GM12892 (cell line): Measurements from ENCODE around the gene CHST13.

ENCODE experiments used
- DNase-seq: peaks from one replicate; pipeline ENCODE4 v3.0.0; 2011; ENCODE audit not compliant: insufficient read length
- FAIRE-seq: peaks from 2 replicates; lab custom pipeline; 2011; peaks lifted over from hg19 to GRCh38; lab: Jason Lieb, UNC
- POLR2A ChIP-seq: IDR thresholded peaks from 2 replicates; pipeline ENCODE4 v1.6.1; 2011; ENCODE audit warnings: low read depth, low read length, control low read depth
- POLR2AphosphoS5 ChIP-seq: IDR thresholded peaks from 2 replicates; pipeline ENCODE4 v1.6.1; 2011; ENCODE audit warnings: low read depth, low read length, control low read depth
- TAF1 ChIP-seq: IDR thresholded peaks from 2 replicates; pipeline ENCODE4 v1.6.1; 2011; ENCODE audit warnings: low read depth, mild to moderate bottlenecking, control low read depth, low read length, borderline replicate concordance

The CHST13 gene

DNA sequence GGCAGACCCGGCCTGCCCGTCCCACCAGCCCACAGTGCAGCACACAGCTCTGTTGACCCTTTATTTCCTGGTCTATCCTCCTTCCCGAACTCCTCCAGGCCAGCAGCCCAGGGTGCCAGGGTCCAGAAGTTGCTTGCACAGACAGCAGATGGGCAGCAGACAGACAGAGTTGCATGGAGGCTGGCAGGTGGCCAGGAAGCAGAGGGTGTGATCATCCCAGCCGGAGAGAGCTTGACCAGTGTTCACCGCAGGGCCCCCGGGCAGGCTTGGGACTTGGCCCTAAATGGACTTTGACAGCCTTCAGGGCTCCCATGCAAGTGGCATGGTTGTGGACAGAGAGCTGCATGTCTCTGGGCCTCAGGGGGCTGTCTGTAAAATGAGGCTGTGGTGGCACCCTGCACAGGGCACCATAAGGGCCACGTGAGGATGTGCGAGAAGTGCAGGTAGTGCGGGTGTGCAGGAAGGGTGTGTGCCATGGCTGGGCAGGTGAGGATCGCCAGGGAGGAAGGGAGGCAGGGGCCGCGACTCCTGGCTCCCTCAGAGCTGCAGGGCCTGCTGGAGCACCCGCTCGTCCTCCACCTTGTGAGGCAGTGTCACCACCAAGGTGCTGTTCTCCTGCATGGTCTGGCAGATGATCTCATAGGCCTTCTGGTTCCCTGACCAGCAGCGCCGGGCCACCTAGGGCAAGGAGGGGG lies 42.0 kb upstream of the CHST13 start:
- FAIRE-seq (no peak), DNase-seq (no peak)
- TF ChIP-seq POLR2A (no peak), POLR2AphosphoS5 (no peak), TAF1 (no peak)

DNA sequence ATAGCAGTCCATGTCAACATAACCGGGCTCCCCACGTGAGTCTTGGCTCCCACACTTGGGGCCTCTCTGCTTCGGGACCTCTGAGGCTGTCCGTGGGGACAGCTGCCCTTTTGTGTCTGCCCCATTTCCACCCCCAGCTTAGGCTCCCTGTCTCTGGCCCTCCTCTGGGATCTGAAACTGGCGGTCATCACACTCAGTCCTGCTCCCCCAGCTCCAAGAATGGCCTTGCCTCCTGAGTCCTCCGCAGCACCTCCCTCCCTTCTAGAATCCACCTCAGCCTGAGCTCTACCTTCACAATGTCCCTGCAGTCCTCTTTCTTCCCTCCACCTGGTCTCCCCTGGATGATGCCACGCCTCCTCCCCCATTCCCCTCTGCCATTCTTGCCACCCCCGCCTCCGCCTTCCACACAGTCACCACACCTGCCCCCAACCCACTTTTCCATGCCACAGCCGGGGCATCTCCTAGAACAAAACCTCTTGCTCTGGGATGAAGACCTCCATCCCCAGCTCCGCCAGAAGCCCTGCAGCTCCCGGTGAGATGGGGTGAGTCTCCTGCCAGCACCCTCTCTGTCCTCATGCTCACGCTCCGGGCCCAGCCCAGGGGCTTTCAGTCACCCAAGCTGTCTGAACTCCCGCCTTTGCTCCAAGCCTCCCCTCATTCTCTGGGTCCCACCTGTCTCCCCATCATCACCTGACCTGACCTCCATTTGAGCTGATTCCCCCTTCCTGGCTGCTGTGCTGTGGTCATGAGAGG lies 41.3 kb upstream of the CHST13 start:
- FAIRE-seq (no peak), DNase-seq (no peak)
- no peak for TF ChIP-seq POLR2A
- TF ChIP-seq TAF1 = no peak
- TF ChIP-seq POLR2AphosphoS5 = no peak

DNA sequence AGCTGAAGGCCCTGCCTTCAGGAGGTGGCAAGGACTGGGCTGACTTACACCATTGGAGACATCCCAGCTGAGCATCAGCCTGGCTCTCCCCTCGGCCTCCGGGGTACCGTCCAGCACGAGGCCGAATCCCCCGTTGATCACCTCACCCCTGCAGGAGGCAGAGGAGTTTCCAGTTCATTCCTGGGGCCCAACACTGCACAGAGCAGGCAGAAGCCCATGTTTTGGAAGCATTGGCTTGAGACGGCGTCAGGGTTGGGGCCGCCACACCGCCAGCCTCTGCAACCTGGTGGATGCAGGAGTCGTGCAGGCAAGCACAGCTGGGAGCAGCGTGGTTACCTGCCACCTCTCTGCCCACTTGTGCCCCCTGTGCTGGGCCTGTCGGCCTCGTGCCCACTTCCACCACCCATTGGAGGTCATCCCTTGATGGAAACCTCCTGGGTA lies 40.6 kb upstream of the CHST13 start:
- FAIRE-seq (no peak), DNase-seq (no peak)
- no peak for TF ChIP-seq POLR2A
- TF ChIP-seq POLR2AphosphoS5 = no peak
- no peak for TF ChIP-seq TAF1

DNA sequence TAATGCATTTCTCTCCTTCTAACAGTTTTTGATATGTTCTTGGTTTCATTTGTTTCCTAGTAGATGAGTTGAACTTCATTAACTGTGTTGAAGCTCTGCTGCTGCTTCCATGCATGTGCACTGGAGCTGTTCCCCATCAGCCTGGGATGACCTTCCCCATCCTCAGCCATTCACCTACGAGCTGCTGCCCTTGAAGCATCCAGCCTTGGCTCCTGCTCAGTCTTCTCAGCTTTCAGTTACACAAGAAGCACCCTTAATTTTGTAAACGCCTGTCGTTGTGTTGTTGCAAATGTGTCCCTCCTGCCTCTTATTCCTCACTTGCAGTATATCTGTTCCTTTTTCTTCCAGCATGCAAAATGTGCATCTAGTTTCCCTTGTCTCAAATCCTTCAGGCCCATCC lies 39.8 kb upstream of the CHST13 start:
- TF ChIP-seq POLR2A (no peak), TAF1 (no peak), POLR2AphosphoS5 (no peak)
- FAIRE-seq (no peak), DNase-seq (no peak)

DNA sequence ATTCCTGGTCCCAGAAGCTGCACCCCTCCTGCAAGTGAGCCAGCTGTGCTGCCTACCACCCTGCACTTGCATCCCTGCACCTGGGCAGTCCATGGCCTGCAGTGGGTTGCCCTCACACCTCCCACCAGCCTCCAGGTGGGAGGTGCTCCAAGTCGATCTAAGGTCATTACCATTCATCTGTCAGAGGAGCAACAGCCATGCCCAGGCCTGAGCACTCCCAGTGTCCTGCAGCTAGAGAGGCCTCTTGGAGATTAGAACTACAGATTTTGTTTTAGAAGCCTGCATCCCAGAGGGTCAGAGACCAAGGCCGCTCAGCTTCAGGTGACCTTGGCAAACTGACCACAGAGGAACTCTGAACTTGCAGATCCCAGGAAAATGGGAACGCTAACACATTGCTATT lies 39.3 kb upstream of the CHST13 start:
- no peak for FAIRE-seq
- DNase-seq = no peak
- TF ChIP-seq POLR2A (no peak), TAF1 (no peak), POLR2AphosphoS5 (no peak)

DNA sequence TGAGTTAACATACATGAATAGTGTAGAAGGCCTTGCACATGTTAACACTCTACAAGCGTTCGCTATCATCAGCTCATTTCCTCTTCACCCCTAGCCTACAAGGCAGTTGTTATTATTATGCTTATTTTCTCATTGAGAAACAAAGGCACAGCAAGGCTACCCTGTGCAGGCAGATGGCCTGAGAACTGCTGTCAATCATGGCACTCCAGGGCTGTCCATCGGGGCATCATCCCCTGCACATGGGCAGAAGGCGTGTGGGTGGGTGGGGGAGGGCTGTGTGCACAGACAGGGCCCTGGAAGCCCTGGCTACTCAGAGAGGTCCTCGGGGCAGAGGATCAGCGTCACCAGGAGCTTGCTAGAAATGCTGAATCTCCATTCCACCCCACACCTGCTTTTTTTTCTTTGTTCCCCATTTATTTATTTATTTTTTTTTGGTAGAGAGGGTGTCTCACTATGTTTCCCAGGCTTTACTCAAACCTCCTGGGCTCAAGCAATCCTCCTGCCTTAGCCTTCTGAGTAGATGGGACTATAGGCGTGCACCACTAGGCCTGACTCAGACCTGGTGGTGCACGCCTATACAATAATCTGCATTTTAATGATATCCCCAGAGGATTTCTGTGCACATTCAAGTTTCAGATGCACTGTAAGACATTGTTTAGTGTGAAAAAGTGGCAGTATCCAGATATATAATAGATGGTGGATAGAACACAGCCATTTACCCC lies 38.6 kb upstream of the CHST13 start:
- TF ChIP-seq TAF1 (no peak), POLR2A (no peak), POLR2AphosphoS5 (no peak)
- FAIRE-seq = no peak
- DNase-seq = no peak

DNA sequence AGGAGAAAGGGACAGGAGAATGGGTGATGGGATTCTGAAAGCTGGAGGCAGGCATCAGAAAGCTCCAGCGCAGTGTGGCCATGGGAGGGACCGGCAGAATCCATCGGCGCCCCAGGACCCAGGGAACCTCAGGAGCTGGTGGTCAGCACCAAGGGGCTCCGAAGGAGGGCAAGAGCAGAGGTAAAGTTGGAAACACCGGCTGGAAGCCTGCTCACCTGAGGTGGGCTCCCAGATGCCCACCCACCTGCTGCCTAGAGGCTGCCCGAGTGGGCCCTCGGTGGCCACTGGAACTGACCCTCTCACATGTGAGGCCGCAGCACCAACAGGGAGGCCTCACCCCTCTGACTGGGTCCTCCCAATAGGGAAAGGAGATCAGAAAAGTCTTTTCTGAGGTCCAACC lies 38.0 kb upstream of the CHST13 start:
- TF ChIP-seq POLR2A = no peak
- no peak for TF ChIP-seq TAF1
- TF ChIP-seq POLR2AphosphoS5 = no peak
- FAIRE-seq = no peak
- no peak for DNase-seq

DNA sequence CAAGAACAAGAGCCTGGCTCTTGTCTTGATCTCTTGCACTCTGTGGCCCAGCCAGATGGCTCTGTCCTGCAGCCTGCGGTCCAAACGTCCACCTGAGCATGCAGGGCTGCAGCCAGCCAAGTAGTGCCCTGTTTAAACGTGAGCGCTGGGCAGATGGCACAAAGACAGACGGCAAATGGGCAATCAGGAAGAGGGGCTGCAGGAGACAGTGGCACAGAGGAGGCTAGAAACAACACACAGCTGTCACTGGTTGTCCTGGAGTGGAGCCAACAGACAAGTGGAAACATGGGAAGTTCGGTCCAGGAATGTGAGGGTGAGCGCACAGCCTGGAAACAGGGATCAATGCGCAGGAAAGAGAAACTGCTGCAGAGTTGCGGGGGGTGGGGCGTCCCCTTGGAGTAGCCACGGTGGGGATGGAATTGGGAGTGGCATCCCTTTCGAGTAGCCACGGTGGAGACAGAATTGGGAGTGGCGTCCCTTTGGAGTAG lies 37.6 kb upstream of the CHST13 start:
- no peak for TF ChIP-seq POLR2AphosphoS5
- no peak for TF ChIP-seq POLR2A
- TF ChIP-seq TAF1 = no peak
- FAIRE-seq = no peak
- no peak for DNase-seq

DNA sequence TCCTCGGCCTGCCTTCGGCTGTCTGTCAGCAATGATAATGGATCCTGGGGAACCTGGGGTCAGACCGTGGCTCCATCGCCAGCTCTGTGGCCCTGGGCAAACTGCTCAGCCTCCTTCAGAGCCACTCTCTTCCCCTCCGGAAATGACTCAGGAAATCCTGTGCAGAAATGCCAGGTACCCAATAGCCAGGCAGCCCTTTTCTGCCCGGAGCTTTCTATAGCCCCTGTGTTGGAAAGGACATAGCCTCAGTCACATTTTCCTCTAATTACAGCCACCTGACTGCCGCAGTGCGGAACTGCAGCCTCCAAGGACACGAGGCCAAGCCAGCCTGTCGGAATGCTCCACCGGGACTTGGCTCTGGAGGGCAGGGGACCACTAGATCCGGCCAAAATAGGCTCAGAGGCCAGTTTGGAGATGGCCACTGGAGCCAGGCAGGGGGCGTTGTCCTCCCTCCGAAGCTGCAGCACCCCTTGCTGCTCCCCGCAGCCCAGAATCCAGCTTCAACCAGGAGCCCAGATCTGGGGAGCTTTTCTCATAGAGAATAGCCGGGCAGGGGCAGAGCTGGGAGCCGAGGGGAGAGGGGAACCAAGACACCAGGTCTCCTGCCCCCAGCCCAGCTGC lies 36.7 kb upstream of the CHST13 start:
- DNase-seq (no peak), FAIRE-seq (no peak)
- TF ChIP-seq POLR2A = no peak
- no peak for TF ChIP-seq POLR2AphosphoS5
- TF ChIP-seq TAF1 = no peak

DNA sequence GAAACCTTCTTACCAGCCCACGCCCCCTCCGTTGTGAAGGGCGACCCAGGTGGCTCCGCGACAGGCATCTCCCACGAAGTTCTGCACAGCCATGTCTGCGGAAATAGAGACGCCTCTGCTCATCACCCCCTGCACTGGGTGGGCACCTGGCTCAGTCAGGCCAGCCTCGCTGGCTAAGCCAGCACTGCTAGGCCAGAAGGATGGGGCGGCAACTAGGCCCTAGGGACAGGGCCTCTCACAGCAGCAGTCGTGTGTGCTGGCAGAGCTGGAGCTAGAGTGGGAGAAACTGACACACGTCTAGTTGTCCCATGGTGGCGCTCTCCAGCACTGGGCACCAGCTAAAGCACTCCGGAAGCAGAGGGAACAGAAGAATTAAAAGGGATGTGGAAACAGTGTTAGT lies 35.8 kb upstream of the CHST13 start:
- FAIRE-seq (no peak), DNase-seq (no peak)
- TF ChIP-seq POLR2A = no peak
- TF ChIP-seq TAF1 = no peak
- TF ChIP-seq POLR2AphosphoS5 = no peak

DNA sequence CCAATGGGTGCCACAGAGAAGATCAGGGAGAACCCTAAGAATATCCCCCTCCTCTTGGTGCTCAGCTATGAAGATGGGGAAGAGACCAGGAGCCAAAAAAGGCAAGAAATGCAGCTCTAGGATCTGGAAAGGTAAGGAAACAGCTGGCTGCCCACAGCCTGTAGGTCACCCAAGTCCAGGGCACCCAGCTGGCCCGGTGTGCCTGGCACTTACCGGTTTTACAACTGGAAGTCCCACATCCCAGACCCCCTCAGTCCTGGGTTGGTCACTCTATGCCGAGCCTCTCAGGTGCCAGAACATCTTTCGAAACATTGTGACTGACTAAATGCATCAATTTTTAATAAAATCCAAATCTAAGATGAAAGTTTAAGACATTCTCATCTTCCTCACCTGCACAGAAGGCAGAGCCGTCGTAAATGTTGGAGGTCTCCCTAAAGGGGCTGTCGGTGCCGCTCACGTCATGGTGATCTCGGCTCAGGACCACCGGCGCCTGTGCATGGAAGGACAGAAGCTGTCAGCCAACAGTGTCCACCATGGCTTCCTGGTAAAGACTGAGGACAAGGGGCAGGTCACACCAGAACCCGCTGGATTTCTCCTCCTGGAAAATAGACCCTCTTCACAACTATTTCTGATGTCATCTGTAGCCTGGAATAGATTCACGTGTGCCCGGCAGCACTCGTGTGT lies 34.9 kb upstream of the CHST13 start:
- FAIRE-seq = no peak
- DNase-seq = no peak
- TF ChIP-seq POLR2A = no peak
- TF ChIP-seq TAF1 = no peak
- no peak for TF ChIP-seq POLR2AphosphoS5
